PFSK-1 (cell line): ENCODE results near the gene FAM50B.

ENCODE experiments used
- FOXP2 ChIP-seq: optimal IDR thresholded peaks from 2 replicates; pipeline ENCODE3; 2011; ENCODE audit warnings: borderline replicate concordance, control low read depth, inconsistent platforms; ENCODE audit not compliant: insufficient read depth; ENCODE audit errors: extremely low read length, extremely low read depth
- POLR2AphosphoS5 ChIP-seq: IDR thresholded peaks from 2 replicates; pipeline ENCODE4 v1.6.1; 2012; ENCODE audit warnings: low read depth, mild to moderate bottlenecking, control low read depth, low read length, moderate library complexity
- SIN3A ChIP-seq: IDR thresholded peaks from 2 replicates; pipeline ENCODE4 v1.6.1; 2012; ENCODE audit warnings: mild to moderate bottlenecking, low read length, moderate library complexity, borderline replicate concordance; ENCODE audit not compliant: insufficient read depth
- TAF1 ChIP-seq: IDR thresholded peaks from 2 replicates; pipeline ENCODE4 v1.6.1; 2012; ENCODE audit warnings: low read length, control low read depth, borderline replicate concordance; ENCODE audit not compliant: insufficient read depth
- TF ChIP-seq, protein P1 (sequence below), 2 experiments: IDR thresholded peaks; 2 replicates each; pipeline versions ENCODE4 v1.6.1 to v1.8.0; 2011 to 2012; ENCODE audit warnings: low read depth in 2 of 2, low read length in 2 of 2, control low read depth in 1 of 2, inconsistent platforms in 1 of 2, mild to moderate bottlenecking in 1 of 2, moderate library complexity in 1 of 2; ENCODE audit not compliant: insufficient read depth in 1 of 2

Gene FAM50B

GRCh38 chr6:3823671-3824070 is 25.5 kb upstream of the FAM50B start:
- TF ChIP-seq FOXP2 (no peak), POLR2AphosphoS5 (no peak), SIN3A (no peak), TAF1 (no peak)
- TF ChIP-seq, protein P1, sequence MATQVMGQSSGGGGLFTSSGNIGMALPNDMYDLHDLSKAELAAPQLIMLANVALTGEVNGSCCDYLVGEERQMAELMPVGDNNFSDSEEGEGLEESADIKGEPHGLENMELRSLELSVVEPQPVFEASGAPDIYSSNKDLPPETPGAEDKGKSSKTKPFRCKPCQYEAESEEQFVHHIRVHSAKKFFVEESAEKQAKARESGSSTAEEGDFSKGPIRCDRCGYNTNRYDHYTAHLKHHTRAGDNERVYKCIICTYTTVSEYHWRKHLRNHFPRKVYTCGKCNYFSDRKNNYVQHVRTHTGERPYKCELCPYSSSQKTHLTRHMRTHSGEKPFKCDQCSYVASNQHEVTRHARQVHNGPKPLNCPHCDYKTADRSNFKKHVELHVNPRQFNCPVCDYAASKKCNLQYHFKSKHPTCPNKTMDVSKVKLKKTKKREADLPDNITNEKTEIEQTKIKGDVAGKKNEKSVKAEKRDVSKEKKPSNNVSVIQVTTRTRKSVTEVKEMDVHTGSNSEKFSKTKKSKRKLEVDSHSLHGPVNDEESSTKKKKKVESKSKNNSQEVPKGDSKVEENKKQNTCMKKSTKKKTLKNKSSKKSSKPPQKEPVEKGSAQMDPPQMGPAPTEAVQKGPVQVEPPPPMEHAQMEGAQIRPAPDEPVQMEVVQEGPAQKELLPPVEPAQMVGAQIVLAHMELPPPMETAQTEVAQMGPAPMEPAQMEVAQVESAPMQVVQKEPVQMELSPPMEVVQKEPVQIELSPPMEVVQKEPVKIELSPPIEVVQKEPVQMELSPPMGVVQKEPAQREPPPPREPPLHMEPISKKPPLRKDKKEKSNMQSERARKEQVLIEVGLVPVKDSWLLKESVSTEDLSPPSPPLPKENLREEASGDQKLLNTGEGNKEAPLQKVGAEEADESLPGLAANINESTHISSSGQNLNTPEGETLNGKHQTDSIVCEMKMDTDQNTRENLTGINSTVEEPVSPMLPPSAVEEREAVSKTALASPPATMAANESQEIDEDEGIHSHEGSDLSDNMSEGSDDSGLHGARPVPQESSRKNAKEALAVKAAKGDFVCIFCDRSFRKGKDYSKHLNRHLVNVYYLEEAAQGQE (IDR thresholded peaks at IDR 0.05; ENCODE audit: insufficient read depth in 1 of 2, low read depth in 2 of 2, low read length in 2 of 2) = no peak

DNA sequence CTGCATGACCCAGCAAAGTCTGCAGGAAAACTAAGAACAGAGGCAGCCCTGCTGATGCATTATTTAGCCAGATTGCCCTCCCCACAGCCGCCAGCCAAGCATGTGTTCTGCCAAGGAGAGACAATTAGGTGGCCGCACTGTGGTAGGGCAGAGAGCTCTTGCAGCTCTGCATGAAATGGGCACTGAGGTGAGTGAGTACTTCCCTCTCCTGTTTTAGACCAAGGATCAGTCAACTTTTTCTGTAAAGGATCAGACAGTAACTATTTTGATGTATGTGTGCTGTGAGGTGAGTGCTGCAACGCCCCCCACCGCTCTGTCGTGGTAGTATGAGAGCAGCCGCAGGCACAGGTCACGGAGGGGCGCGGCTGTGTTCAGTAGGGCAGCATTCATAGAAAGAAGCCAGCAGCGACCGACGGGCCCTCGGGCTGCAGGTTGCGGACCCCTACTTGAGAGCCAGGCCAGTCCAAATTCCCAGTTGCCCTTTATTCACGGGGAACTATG is 23.8 kb upstream of the FAM50B start:
- TF ChIP-seq, protein P1 (IDR thresholded peaks at IDR 0.05; ENCODE audit: insufficient read depth in 1 of 2, low read depth in 2 of 2, low read length in 2 of 2) = no peak
- TF ChIP-seq POLR2AphosphoS5 = no peak
- TF ChIP-seq FOXP2 = no peak
- no peak for TF ChIP-seq TAF1
- no peak for TF ChIP-seq SIN3A

GRCh38 chr6:3825851-3826581 is 23.2 kb upstream of the FAM50B start:
- TF ChIP-seq POLR2AphosphoS5 (peak; percentile 54; the same call in 1 of the 2 replicates), FOXP2 (no peak), SIN3A (no peak), TAF1 (peak; percentile 56; the same call in 1 of the 2 replicates)
- TF ChIP-seq, protein P1 (IDR thresholded peaks at IDR 0.05; ENCODE audit: insufficient read depth in 1 of 2, low read depth in 2 of 2, low read length in 2 of 2) = 0 out of 4 replicates have a peak, but pooled peaks of 1 of the 2 experiments have one; percentile 29

DNA sequence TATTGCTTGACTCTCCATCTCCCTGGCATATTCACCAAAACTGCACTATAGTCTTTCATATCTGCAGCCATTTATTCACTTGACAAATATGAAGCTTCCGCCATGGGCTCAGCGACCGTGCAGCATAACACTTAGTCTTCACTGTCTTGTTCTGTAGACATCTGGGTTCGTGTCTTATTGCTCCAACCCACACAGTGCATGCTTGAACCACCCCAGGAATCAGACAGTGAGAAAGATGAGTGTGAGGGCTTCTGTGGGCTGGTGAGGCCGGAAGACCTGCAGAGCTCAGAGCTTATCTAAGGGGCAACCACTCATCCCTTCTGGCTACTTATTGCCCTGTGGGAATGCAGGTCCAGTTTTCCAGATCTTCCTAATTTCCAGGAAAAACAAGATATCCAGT is 19.9 kb upstream of the FAM50B start:
- TF ChIP-seq TAF1 (no peak), SIN3A (no peak)

DNA sequence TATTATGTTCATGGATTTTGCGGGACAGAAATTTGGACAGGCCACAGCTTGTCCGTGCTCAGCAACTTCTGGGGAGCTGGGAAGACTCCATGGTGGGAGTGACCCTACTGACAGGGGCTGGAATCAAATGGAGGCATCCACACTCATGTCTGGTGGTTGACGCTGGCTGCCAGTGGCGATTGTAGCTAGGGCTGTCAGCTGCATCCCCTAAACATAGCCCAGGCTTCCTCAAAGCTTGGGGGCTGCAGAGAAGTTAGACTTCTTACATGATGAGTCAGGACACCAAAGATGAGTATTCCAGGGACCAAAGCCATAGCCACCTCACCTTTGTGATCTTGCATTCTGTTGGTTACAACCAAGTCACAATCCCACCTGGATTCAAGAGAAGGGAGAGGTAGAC is 18.4 kb upstream of the FAM50B start:
- no peak for TF ChIP-seq FOXP2
- TF ChIP-seq POLR2AphosphoS5 = no peak
- TF ChIP-seq SIN3A = no peak
- no peak for TF ChIP-seq TAF1
- TF ChIP-seq, protein P1 (IDR thresholded peaks at IDR 0.05; ENCODE audit: insufficient read depth in 1 of 2, low read depth in 2 of 2, low read length in 2 of 2) = no peak
